CD4-positive, alpha-beta T cell treated with Interleukin-10 for 1 hour (primary cell): ENCODE measurements around the gene CCDC63.
"Not testable (repeated sequence)": the region's sequence is repeated elsewhere in the genome, so short reads cannot be mapped to it uniquely, and the experiment has no call there.

Experiments used
- DNase-seq: peaks from one replicate; pipeline ENCODE4 v3.0.0-alpha.2; 2020

CCDC63 gene

DNA sequence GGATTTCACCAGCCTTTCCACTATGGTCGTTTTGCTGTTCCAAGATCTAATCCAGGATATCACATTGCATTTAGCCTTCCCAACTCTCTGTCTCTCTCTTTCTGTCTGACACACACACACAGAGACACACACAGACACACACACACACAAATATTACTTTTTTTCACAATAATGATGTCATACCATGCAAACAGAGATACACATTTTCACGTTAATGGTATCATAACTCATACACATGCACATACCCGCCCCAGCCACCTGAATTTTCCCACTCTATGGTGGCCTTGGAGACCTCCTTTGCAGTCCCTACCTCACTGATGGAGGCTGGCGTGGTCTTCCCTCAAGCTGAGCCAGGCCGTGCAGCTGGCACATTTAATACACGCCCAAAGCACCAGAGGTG is 80.8 kb downstream of the CCDC63 start:
- DNase-seq: no peak

- DNase-seq: no peak
Measured at GRCh38 chr12:110928700-110929099, 81.9 kb downstream of the CCDC63 start.

DNA sequence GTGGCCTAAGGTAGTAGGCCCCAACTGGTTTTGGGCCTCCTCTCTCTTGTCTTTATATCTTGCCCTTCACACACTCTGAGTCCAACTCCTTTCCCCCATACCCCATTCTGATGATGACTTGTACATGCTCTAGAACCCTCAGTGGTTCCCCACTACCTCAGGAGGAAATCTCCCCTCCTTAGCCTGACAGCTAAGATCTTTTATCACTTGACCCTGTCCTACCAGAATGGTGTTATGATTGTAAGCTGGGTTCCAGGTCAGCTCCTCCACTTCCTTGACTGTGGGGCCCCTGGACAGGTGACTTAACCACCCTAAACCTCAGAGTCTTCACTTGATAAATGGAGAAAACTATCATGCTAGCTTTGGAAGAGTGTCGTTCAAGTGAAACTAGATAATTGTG is 83.0 kb downstream of the CCDC63 start:
- no peak for DNase-seq

DNA sequence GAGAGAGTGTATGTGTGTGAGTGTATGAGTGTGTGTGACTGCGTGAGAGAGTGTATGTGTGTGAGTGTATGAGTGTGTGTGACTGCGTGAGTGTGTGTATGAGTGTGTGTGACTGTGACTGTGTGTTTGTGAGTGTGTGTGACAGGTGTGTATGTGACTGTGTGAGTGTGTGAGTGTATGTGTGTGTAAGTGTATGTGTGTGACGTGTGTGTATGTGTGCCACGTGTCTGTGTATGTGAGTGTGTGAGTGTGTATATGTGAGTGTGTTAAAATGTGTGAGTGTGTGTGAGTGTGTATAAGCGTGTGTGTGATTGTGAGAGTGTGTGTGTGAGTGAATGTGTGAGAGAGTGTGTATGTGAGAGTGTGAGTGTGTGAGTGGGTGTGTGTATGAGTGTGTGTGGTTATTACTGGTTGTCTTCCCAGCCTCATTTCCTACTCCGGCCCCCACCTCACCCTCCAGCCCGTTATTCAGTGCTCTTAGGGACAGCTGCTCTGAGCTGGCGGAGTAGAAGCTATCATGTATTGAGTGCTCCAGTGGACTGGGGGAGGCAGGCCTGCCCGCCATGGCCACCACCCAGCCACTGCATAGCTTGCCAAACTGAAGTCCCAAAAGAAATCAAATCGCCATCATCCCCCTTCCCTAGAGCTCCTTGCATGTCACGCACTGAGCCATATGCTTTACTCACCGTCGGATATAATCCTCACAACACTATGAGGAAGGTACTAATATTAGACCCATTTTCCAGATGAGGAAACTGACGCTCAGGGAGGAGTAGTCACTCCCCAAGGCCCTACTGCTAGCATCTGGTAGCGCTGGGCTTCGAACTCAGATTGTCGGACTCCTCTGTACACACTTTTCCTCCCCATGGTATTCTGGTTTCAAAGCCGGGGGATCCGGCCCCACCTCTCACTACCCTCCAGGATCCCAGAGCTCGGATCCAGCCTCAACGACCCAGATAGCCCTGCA is 83.8 kb downstream of the CCDC63 start:
- no peak for DNase-seq

- DNase-seq: no peak
Measured at GRCh38 chr12:110931315-110931728, 84.5 kb downstream of the CCDC63 start.

DNA sequence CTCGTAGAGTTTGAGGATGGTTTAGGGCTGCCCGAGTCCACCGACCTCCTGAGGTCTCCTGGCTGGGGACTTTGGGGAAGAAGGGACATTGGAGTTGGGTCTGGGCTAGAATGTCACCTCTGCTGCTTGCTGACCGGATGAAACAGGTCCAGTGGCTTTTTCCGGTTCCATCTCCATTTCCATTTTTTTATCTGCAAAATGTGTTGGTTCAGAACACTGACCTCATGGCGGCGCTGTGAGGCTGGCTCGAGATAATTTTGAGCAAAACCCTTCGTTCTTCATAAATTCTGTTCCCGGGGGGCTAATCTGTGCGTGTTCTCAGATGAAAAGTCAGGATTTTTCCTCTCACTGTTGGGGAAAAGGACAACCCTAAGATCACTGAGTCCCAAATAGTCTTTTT is 85.3 kb downstream of the CCDC63 start:
- no peak for DNase-seq

GRCh38 chr12:110933326-110933974 is 86.7 kb downstream of the CCDC63 start:
- DNase-seq: no peak

DNA sequence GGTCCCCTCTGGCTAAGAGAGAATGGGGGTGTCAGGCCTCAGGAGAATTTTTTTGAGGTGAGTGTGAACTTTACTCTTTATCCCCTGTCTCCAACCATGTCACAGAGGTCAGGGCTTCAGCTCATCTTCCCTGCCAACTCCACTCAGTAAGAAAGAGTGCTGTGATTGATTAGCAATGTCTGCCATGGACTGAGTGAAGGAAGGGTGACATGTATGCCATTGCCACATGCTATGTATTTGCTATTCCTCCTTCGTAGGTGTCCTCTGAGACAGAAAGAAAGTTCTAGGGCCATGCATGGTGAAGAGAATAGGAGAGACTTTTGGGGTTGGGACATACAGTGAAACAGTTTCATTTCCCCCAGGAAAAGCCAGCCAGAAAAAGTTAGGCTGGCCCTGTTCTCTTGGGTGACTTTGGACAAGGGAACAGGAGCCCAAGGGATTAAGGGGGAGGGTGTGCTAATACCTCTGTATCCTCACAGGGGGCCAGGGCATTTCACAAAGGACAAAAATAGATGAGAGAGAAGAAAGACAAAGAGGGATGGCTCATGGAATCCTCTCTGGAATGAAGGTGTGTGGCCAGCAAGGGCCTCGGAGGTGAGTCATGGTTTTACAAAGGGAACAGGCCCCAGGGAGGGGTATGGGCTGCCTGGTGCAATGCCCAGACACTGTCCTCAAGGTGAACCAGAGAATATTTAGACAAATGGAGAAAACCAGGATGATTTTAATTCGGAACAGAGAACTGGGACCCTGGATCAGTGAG is 87.5 kb downstream of the CCDC63 start:
- no peak for DNase-seq

GRCh38 chr12:110935588-110935987 is 88.8 kb downstream of the CCDC63 start:
- DNase-seq: no peak

DNA sequence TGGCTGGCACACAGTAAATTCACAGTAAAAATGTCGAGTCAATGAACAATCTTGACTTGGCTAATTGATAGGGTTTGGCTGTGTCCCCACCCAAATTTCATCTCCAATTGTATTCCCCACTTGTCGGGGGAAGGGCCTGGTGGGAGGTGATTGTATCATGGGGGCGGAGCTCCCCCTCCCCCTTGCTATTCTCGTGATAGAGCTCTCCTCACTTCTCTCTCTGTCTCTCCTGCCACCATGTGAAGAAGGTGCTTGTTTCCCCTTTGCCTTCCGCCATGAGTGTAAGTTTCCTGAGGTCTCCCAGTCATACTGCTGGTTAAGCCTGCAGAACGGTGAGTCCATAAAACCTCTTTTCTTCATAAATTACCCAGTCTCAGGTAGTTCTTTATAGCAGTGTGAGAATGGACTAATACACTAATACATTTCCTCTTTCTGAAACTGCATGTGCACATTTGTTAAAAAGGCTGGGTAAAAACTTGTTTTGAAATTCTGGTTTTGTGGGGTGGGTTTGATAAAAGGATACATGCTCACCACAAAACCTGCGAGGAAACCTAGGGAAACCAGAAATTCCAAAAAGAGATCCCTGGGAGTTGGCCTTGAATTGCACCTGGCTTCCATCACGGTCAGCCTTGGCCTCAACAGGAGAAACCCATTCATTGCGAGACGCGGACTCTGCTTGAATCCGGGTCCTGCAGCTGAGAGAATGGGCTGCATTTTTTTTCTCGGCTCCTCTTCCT is 89.7 kb downstream of the CCDC63 start:
- DNase-seq: no peak

DNA sequence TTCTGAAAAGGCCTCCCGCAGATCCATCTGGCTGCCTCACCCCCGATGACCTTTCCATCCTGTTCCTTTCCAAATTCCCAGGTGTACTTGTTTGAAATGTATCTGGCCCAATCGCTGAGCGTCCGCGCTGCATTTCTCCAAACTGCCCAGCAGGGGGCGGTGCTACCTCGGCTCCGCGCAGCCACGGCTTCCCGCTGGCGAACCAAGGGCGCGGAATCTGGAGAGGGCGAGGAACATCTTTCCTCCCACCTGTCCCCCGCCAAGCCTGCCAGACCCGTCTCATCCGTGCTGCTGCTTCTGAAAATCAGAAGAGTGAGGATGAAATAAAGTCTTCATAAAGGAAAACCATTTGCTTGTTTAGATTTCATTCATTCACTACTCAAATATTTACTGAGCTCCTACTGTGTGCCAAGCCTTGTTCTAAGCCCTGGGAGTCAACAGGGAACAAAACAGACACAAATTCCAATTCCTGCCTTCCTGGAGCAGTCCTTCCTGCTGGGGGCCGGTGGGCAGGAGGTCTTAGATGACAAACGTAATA is 90.4 kb downstream of the CCDC63 start:
- peak; percentile 49 for DNase-seq

- no peak for DNase-seq
Measured at GRCh38 chr12:110940296-110940695, 93.5 kb downstream of the CCDC63 start.

DNA sequence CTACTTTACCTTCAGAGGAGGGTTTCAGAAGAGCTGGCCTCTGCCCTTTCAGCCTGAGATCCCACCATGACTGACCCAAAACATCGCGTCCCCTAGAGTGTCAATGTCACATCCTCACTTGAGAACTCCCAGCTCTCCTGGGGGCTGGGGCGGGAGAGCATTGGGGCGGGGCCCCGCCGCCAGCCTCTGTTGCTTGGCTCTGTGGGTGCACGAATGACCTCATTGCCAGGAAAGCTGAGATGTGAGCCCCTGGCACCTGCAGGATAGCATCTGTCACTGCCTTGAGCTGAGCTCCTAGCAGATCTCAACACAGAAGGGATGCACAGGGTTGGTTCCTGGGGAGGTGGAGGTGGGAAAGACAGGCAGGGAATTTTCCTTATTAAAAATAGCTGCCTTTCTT is 94.1 kb downstream of the CCDC63 start:
- DNase-seq: no peak

DNA sequence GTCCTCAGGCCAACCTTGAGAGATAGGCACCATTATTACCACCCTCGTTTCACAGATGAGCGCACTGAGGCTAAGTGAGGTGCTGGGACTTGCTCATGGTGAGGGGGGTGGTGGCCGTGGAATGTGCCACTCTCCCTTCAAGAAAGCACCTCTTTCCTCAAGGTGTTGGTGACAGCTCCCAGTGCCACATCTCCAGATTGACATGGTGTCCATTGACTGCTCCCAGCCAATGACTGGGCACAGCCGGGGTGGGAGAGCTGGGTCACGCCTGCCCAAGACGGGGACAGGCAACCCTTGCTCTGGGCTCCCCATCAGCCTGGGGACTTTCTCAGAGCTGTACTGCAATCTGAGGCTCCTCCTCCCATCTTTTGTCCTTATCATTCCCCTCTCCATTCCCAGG is 94.6 kb downstream of the CCDC63 start:
- no peak for DNase-seq

- no peak for DNase-seq
Measured at GRCh38 chr12:110943373-110943772, 96.6 kb downstream of the CCDC63 start.

GRCh38 chr12:110948041-110948440 is 101.3 kb downstream of the CCDC63 start:
- DNase-seq: no peak

DNA sequence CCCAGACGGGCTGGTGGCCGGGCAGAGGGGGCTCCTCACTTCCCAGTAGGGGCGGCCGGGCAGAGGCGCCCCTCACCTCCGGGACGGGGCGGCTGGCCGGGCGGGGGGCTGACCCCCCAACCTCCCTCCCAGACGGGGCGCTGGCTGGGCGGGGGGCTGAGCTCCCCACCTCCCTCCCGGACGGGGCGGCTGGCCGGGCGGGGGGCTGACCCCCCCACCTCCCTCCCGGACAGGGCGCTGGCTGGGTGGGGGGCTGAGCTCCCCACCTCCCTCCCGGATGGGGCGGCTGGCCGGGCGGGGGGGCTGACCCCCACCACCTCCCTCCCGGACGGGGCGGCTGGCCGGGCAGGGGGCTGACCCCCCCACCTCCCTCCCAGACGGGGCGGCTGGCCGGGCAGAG is 103.7 kb downstream of the CCDC63 start:
- DNase-seq: not testable (repeated sequence)

DNA sequence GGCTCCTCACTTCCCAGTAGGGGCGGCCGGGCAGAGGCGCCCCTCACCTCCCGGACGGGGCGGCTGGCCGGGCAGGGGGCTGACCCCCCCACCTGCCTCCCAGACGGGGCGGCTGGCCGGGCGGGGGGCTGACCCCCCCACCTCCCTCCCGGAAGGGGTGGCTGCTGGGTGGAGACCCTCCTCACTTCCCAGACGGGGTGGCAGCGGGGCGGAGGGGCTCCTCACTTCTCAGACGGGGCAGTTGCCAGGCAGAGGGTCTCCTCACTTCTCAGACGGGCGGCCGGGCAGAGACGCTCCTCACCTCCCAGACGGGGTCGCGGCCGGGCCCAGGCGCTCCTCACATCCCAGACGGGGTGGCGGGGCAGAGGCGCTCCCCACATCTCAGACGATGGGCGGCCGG is 104.1 kb downstream of the CCDC63 start:
- not testable (repeated sequence) for DNase-seq
